ENCODE data around the gene HTT-AS.
A peak's percentile ranks its signal among the peaks of the same experiment; 100 is the strongest.

HTT-AS gene

GRCh38 chr4:3047464-3048286 is 26.7 kb downstream of the HTT-AS start:
- peak; percentile 83 for DNase-seq

GRCh38 chr4:3046623-3047022 is 27.7 kb downstream of the HTT-AS start:
- no peak for DNase-seq

GRCh38 chr4:3046162-3046561 is 28.2 kb downstream of the HTT-AS start:
- no peak for DNase-seq

- DNase-seq: peak; percentile 78
Measured at GRCh38 chr4:3044870-3045819, 29.2 kb downstream of the HTT-AS start.

- no peak for DNase-seq
Measured at GRCh38 chr4:3043282-3044020, 30.9 kb downstream of the HTT-AS start.

- no peak for DNase-seq
Measured at GRCh38 chr4:3042226-3042625, 32.1 kb downstream of the HTT-AS start.

- DNase-seq: peak; percentile 68
Measured at GRCh38 chr4:3041192-3042142, 32.9 kb downstream of the HTT-AS start.

GRCh38 chr4:3040452-3041191 is 33.7 kb downstream of the HTT-AS start:
- no peak for DNase-seq

GRCh38 chr4:3039706-3040366 is 34.5 kb downstream of the HTT-AS start:
- DNase-seq: no peak

- no peak for DNase-seq
Measured at GRCh38 chr4:3037957-3038461, 36.3 kb downstream of the HTT-AS start.

- DNase-seq: no peak
Measured at GRCh38 chr4:3036131-3036952, 38.0 kb downstream of the HTT-AS start.

- no peak for DNase-seq
Measured at GRCh38 chr4:3035674-3036073, 38.7 kb downstream of the HTT-AS start.

GRCh38 chr4:3035249-3035648 is 39.1 kb downstream of the HTT-AS start:
- no peak for DNase-seq

- no peak for DNase-seq
Measured at GRCh38 chr4:3034231-3034630, 40.1 kb downstream of the HTT-AS start.

GRCh38 chr4:3031357-3032082 is 42.8 kb downstream of the HTT-AS start:
- no peak for DNase-seq

- no peak for DNase-seq
Measured at GRCh38 chr4:3030566-3031356, 43.6 kb downstream of the HTT-AS start.

GRCh38 chr4:3029464-3029863 is 44.9 kb downstream of the HTT-AS start:
- DNase-seq: no peak

- DNase-seq: no peak
Measured at GRCh38 chr4:3026540-3026939, 47.8 kb downstream of the HTT-AS start.

All from activated CD8-positive, alpha-beta memory T cell treated with anti-CD3 and anti-CD28 coated beads, Interleukin-2, amount 50 U/mL, for 48 hours (primary cell).